AG10803 (cell line): ENCODE results near the gene CACNA1E.

Source experiments
- DNase-seq: peaks from one replicate; pipeline ENCODE4 v3.0.0; 2010; ENCODE audit warnings: low read depth
- H3K4me3 ChIP-seq: 2 replicates; pipeline ENCODE4 v1.5.1; 2011; ENCODE audit warnings: mild to moderate bottlenecking, low read length, control low read depth
- CTCF ChIP-seq: conservative IDR thresholded peaks from 2 replicates; pipeline ENCODE4 v1.5.1; 2011; ENCODE audit warnings: mild to moderate bottlenecking, low read length, control low read depth, inconsistent platforms

The CACNA1E gene

GRCh38 chr1:181483285-181484195 is at the start of gene CACNA1E:
CACNA1E (plus strand) TSS chr1:181483517; CDS start chr1:181483745, 228 bp downstream.
- H3K4me3 ChIP-seq = no peak within 1 kb of the TSS
- TF ChIP-seq CTCF = no peak
- DNase-seq = no peak

- DNase-seq = no peak
- no peak overlapping the region for H3K4me3 ChIP-seq
- no peak for TF ChIP-seq CTCF
Measured at GRCh38 chr1:181433931-181434330, 49.4 kb upstream of the CACNA1E start.

- H3K4me3 ChIP-seq = no peak overlapping the region
- no peak for DNase-seq
- TF ChIP-seq CTCF = no peak
Measured at GRCh38 chr1:181438013-181438412, 45.3 kb upstream of the CACNA1E start.

- TF ChIP-seq CTCF = no peak
- no peak overlapping the region for H3K4me3 ChIP-seq
- DNase-seq = no peak
Measured at GRCh38 chr1:181440510-181440909, 42.8 kb upstream of the CACNA1E start.

GRCh38 chr1:181442181-181442525 is 41.2 kb upstream of the CACNA1E start:
- no peak for TF ChIP-seq CTCF
- no peak overlapping the region for H3K4me3 ChIP-seq
- no peak for DNase-seq

GRCh38 chr1:181443231-181443853 is 40.0 kb upstream of the CACNA1E start:
- TF ChIP-seq CTCF = no peak
- DNase-seq = no peak
- H3K4me3 ChIP-seq = no peak overlapping the region

- no peak overlapping the region for H3K4me3 ChIP-seq
- DNase-seq = no peak
- no peak for TF ChIP-seq CTCF
Measured at GRCh38 chr1:181445436-181445835, 37.9 kb upstream of the CACNA1E start.
